ENCODE measurements around the gene RDH11.
A peak's percentile ranks its signal among the peaks of the same experiment; 100 is the strongest.

- TF ChIP-seq, protein P1, sequence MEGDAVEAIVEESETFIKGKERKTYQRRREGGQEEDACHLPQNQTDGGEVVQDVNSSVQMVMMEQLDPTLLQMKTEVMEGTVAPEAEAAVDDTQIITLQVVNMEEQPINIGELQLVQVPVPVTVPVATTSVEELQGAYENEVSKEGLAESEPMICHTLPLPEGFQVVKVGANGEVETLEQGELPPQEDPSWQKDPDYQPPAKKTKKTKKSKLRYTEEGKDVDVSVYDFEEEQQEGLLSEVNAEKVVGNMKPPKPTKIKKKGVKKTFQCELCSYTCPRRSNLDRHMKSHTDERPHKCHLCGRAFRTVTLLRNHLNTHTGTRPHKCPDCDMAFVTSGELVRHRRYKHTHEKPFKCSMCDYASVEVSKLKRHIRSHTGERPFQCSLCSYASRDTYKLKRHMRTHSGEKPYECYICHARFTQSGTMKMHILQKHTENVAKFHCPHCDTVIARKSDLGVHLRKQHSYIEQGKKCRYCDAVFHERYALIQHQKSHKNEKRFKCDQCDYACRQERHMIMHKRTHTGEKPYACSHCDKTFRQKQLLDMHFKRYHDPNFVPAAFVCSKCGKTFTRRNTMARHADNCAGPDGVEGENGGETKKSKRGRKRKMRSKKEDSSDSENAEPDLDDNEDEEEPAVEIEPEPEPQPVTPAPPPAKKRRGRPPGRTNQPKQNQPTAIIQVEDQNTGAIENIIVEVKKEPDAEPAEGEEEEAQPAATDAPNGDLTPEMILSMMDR (IDR thresholded peaks at IDR 0.05), result peak; percentile 59
- no peak for TF ChIP-seq POLR2AphosphoS5 (IDR thresholded peaks at IDR 0.05; ENCODE audit: low read depth, low read length)
- TF ChIP-seq REST (IDR thresholded peaks at IDR 0.05; ENCODE audit: insufficient read depth in 1 of 2, low read depth in 2 of 2, low read length in 1 of 2), result no peak
Measured at GRCh38 chr14:67666750-67667449, 28.7 kb downstream of the RDH11 start.
